Skeletal muscle satellite cell (primary cell): Measurements from ENCODE around the gene FABP6.
"Not testable (repeated sequence)": the region's sequence is repeated elsewhere in the genome, so short reads cannot be mapped to it uniquely, and the experiment has no call there.

Source experiments
- H3K27me3 ChIP-seq: 2 replicates; pipeline ENCODE4 v1.7.0; 2013; ENCODE audit warnings: low read length; ENCODE audit not compliant: control insufficient read depth, insufficient read depth
- H3K36me3 ChIP-seq: 2 replicates; pipeline ENCODE4 v1.7.0; 2013; ENCODE audit warnings: mild to moderate bottlenecking, control low read depth, low read length; ENCODE audit not compliant: insufficient read depth
- H3K4me1 ChIP-seq: 2 replicates; pipeline ENCODE4 v1.7.0; 2013; ENCODE audit warnings: low read length; ENCODE audit not compliant: control insufficient read depth, insufficient read depth
- H3K4me2 ChIP-seq: 2 replicates; pipeline ENCODE4 v1.7.0; 2013; ENCODE audit warnings: mild to moderate bottlenecking, low read length
- H3K4me3 ChIP-seq: 2 replicates; pipeline ENCODE4 v1.7.0; 2013; ENCODE audit warnings: low read length
- H3K9ac ChIP-seq: 2 replicates; pipeline ENCODE4 v1.7.0; 2013; ENCODE audit warnings: mild to moderate bottlenecking, low read depth, low read length, moderate library complexity
- H3K9me3 ChIP-seq: replicated peaks from 2 replicates; pipeline ENCODE4 v1.7.0; 2013; ENCODE audit warnings: mild to moderate bottlenecking, control low read depth, low read length

The FABP6 gene

GRCh38 chr5:160230686-160231527 is 1.6 kb downstream of the FABP6 start:
- no peaks in the 10 kb centered on the region for H3K4me1 ChIP-seq
- no peaks in the 10 kb centered on the region for H3K9me3 ChIP-seq
- no peak overlapping the region for H3K4me2 ChIP-seq
- no peak overlapping the region for H3K4me3 ChIP-seq
- no peak overlapping the region for H3K9ac ChIP-seq
- no peaks in the 10 kb centered on the region for H3K36me3 ChIP-seq
- no peaks in the 10 kb centered on the region for H3K27me3 ChIP-seq

DNA sequence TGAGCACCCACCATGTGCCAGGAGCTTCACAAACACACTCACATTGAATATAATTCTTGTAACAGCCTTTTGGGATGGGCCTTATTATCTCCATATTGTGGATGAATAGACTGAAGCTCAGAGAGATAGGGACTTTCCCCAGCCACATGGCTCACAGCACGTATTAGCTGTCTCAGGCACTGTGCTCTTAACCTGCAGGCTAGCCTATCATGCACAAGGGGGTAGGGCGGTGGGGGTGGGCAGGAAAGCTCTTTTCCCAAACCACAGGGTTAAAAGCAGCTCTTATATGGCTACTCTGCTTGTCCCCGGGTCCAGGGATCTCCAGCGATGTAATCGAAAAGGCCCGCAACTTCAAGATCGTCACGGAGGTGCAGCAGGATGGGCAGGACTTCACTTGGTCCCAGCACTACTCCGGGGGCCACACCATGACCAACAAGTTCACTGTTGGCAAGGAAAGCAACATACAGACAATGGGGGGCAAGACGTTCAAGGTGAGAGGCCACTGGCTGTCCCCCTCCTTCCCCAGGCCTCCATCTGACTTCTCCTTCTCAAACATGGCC is 2.6 kb downstream of the FABP6 start:
- no peaks in the 10 kb centered on the region for H3K36me3 ChIP-seq
- no peak overlapping the region for H3K4me3 ChIP-seq
- H3K27me3 ChIP-seq: no peaks in the 10 kb centered on the region
- H3K9me3 ChIP-seq: no peaks in the 10 kb centered on the region
- no peak overlapping the region for H3K4me2 ChIP-seq
- no peaks in the 10 kb centered on the region for H3K4me1 ChIP-seq
- no peak overlapping the region for H3K9ac ChIP-seq

- Histone ChIP-seq H3K4me1 (no peaks in the 10 kb centered on the region), H3K4me2 (no peak overlapping the region)
Measured at GRCh38 chr5:160233215-160233614, 3.9 kb downstream of the FABP6 start.

DNA sequence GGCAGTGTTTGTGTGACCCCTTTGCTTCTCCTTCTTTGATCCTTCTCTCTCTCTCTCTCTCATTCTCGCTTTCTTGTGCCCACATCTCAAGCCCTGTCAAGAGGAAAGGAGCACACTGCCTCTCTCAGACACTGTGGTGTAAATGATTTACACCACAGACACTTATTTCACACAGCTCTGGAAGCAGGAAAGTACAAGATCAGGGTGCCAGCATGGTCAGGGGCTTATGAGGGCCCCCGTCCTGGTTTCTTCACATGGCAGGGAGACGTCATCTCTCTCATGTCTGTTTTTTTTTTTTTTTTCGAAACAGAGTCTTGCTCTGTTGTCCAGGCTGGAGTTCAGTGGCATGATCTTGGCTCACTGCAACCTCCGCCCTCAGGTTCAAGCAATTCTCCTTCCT is 6.4 kb downstream of the FABP6 start:
- H3K4me1 ChIP-seq: no peaks in the 10 kb centered on the region
- no peaks in the 10 kb centered on the region for H3K27me3 ChIP-seq
- no peak overlapping the region for H3K9ac ChIP-seq
- H3K4me3 ChIP-seq: no peak overlapping the region
- no peaks in the 10 kb centered on the region for H3K36me3 ChIP-seq
- H3K4me2 ChIP-seq: no peak overlapping the region
- no peaks in the 10 kb centered on the region for H3K9me3 ChIP-seq

More at GRCh38 chr5:160233215-160233614, 3.9 kb downstream of the FABP6 start:
- Histone ChIP-seq H3K27me3 (no peaks in the 10 kb centered on the region), H3K36me3 (no peaks in the 10 kb centered on the region), H3K9me3 (no peaks in the 10 kb centered on the region), H3K4me3 (no peak overlapping the region), H3K9ac (no peak overlapping the region)

DNA sequence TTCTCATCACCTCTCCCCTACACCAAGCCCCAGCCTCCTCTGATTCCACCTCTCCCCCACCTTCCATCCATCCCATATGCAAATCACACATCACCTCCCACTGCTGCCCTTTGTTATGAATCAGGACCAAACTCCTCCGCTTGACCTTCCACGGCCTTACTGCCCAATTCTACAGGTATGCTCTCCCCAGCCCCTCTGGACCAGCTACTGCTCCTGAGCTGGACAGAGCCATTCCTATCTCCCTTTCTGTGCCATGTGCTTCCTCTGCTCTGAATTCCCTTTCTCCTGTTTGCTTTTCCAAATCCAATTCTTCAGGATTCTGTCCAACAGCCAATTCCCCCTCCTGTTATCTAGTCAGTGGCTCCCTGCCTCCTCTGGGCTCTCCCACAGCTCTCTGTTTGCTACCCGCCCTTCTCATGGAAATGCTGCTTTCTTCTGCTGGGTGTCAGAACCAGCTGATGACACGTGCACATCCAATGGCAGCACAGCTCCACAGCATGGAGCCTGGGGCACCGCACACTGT is 8.3 kb downstream of the FABP6 start:
- no peaks in the 10 kb centered on the region for H3K36me3 ChIP-seq
- H3K9me3 ChIP-seq: no peaks in the 10 kb centered on the region
- no peaks in the 10 kb centered on the region for H3K4me1 ChIP-seq
- H3K4me2 ChIP-seq: no peak overlapping the region
- peaks cover 6% of the 10 kb centered on the region for H3K27me3 ChIP-seq
- no peak overlapping the region for H3K4me3 ChIP-seq
- no peak overlapping the region for H3K9ac ChIP-seq

DNA sequence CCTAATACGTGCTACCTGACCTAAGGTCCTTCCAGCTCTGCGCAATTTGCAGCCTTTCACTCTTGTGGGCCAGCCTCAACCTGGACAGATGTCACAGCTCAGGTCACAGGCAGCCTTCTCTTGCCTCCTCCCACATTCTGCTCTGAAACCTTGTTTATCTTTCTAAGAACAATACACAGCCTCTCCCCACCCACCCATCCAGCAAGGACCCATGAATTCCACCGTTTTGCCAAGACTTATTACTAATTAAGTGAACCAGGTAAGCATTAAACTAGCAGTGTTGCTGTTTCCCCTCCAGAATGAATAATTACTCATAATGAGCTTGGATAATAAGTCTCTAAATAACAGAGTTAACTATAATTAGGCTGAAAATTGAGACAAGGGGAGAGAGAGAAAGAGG is 11.0 kb downstream of the FABP6 start:
- no peak overlapping the region for H3K9ac ChIP-seq
- H3K9me3 ChIP-seq: no peaks in the 10 kb centered on the region
- H3K4me2 ChIP-seq: no peak overlapping the region
- no peaks in the 10 kb centered on the region for H3K4me1 ChIP-seq
- no peaks in the 10 kb centered on the region for H3K36me3 ChIP-seq
- H3K27me3 ChIP-seq: peaks cover 6% of the 10 kb centered on the region
- H3K4me3 ChIP-seq: no peak overlapping the region

DNA sequence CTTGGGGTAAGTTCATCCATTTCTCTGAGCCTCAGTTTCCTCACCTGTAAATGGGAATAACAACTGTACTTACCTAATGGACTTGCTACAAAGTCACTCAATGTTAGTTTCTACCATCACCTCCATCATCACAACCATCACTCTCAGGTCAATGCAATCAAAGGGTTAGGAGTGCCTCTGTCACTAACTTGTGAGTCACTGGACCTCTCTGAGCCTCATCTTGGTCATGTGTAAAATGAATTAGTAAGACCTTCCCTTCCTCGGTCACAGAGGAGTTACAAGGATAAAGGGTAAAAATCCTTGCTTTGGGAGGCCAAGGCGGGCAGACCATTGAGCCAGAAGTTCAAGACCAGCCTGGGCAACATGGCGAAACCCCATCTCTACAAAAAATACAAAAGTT is 12.8 kb downstream of the FABP6 start:
- H3K27me3 ChIP-seq: peaks cover 6% of the 10 kb centered on the region
- no peaks in the 10 kb centered on the region for H3K9me3 ChIP-seq
- no peaks in the 10 kb centered on the region for H3K36me3 ChIP-seq
- H3K4me3 ChIP-seq: no peak overlapping the region
- H3K4me2 ChIP-seq: no peak overlapping the region
- H3K9ac ChIP-seq: no peak overlapping the region
- H3K4me1 ChIP-seq: no peaks in the 10 kb centered on the region

DNA sequence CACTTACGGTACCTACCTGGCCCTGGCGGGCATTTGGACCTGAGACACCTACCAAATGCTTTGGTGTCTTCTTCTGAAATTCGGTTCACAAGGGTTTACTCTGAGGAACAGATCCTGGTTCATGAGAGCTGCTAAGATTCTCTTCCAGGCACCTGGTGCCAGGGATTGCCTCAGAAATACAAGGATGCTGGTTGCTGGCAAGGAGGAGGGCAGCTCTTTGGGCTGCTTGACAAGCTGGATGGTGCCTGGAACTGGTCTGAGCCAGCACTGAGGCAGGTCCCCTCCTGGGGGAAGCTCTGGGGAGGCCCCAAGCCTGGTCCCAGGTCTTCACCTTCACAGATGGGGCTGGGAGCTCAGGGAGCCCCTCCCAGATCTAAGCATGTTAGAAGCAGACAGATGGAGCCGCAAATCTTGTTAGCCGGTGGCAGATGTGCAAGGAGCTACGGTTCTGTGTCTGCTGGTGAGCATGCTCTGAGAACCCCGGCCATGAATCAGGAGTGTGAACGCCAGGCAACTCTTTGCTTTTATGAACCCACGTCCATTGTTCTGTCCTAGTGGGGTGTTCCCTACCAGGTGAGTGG is 16.3 kb downstream of the FABP6 start:
- no peaks in the 10 kb centered on the region for H3K4me1 ChIP-seq
- H3K4me3 ChIP-seq: no peak overlapping the region
- H3K36me3 ChIP-seq: no peaks in the 10 kb centered on the region
- H3K27me3 ChIP-seq: peaks cover 6% of the 10 kb centered on the region
- H3K4me2 ChIP-seq: no peak overlapping the region
- H3K9me3 ChIP-seq: no peaks in the 10 kb centered on the region
- H3K9ac ChIP-seq: no peak overlapping the region

DNA sequence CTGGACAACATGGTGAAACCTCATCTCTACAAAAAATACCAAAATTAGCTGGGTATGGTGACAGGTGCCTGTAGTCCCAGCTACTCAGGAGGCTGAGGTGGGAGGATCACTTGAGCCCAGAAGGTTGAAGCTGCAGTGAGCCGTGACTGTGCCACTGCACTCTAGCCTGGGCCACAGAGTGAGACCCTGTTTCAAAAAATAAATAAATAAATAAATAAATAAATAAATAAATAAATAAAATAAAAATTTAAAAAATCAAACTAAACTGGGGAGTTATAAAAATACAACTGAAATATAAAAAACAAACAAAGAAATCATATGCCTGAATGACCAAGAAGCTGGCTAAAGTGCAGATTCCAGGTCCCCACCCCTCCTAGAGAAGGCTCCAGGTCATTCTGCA is 20.3 kb downstream of the FABP6 start:
- not testable (repeated sequence) for H3K27me3 ChIP-seq, H3K36me3 ChIP-seq, H3K9me3 ChIP-seq, H3K4me2 ChIP-seq, H3K4me3 ChIP-seq, H3K9ac ChIP-seq, H3K4me1 ChIP-seq

DNA sequence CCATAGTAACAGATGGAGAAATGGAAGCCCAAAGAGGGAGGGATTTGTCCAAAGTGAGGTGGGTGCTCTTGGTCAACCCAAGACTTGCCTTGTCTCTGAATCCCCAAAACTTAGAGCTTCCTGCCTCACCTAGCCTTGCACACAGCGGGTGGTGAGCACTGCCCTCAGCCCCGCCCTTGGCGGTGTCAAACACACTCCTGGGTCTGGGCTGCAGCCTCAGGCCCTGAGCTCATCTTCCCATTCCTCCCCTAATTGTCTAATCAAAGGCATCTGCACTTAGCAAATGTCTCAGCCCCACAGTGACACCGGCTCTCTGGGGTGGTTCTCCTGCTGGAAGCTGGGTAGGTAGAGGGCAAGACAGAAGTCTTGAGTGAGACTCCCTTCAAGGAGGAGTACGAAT is 20.9 kb downstream of the FABP6 start:
- Histone ChIP-seq H3K27me3 (no peaks in the 10 kb centered on the region), H3K4me3 (no peak overlapping the region)

DNA sequence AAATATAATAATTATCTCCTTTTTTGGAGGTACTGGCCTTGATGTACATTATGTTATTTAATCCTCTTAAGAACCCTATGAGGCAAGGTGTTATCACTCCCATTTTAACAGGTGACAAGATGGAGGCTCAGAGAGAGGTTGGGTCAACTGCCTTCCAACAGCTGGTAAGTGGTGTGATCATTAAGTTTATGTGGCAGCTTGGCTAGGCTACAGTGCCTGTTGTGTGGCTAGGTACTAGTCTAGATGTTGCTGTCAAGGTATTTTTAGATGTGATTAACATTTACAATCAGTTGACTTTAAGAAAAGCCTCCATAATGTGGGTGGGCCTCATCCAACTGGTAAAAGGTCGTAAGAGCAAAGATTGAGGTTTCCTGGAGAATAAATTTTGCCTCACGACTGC is 21.5 kb downstream of the FABP6 start:
- no peaks in the 10 kb centered on the region for H3K9me3 ChIP-seq
- no peak overlapping the region for H3K9ac ChIP-seq
- peaks cover 7% of the 10 kb centered on the region for H3K36me3 ChIP-seq

More for the DNA sequence above, 20.9 kb downstream of the FABP6 start:
- Histone ChIP-seq H3K36me3 (peaks cover 7% of the 10 kb centered on the region), H3K9ac (no peak overlapping the region), H3K4me1 (no peaks in the 10 kb centered on the region), H3K9me3 (no peaks in the 10 kb centered on the region), H3K4me2 (no peak overlapping the region)

More for the DNA sequence above, 21.5 kb downstream of the FABP6 start:
- H3K4me1 ChIP-seq: no peaks in the 10 kb centered on the region
- H3K27me3 ChIP-seq: no peaks in the 10 kb centered on the region
- H3K4me2 ChIP-seq: no peak overlapping the region
- H3K4me3 ChIP-seq: no peak overlapping the region
